Body of pancreas (tissue), 4 donors: ENCODE measurements around the gene BCL10.

Experiments
- POLR2A ChIP-seq, 3 donors: fragments of 450-650 bp; IDR thresholded peaks; one replicate each; pipeline ENCODE4 v1.6.1; 2016; ENCODE audit warnings: antibody characterized with exemption in 3 of 3, mild to moderate bottlenecking in 2 of 3
- TF ChIP-seq, protein P1 (sequence below), 7 experiments: fragments of 450-650 bp in 4 of 7; fragments of 200-600 bp in 3 of 7; sonication (generic) in 3 of 7; IDR thresholded peaks; one replicate each; pipeline ENCODE4 v1.5.1; 2016 to 2019; ENCODE audit warnings: antibody characterized with exemption in 7 of 7

GRCh38 chr1:85224295-85224694 lies 52.1 kb downstream of the BCL10 start:
- TF ChIP-seq, protein P1, sequence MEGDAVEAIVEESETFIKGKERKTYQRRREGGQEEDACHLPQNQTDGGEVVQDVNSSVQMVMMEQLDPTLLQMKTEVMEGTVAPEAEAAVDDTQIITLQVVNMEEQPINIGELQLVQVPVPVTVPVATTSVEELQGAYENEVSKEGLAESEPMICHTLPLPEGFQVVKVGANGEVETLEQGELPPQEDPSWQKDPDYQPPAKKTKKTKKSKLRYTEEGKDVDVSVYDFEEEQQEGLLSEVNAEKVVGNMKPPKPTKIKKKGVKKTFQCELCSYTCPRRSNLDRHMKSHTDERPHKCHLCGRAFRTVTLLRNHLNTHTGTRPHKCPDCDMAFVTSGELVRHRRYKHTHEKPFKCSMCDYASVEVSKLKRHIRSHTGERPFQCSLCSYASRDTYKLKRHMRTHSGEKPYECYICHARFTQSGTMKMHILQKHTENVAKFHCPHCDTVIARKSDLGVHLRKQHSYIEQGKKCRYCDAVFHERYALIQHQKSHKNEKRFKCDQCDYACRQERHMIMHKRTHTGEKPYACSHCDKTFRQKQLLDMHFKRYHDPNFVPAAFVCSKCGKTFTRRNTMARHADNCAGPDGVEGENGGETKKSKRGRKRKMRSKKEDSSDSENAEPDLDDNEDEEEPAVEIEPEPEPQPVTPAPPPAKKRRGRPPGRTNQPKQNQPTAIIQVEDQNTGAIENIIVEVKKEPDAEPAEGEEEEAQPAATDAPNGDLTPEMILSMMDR (IDR thresholded peaks at IDR 0.05), result no peak
- TF ChIP-seq POLR2A (IDR thresholded peaks at IDR 0.05), result no peak
